GM19351 (cell line): ENCODE results near the gene REEP1.

Experiments used
- ATAC-seq: cut with Tn5 transposase; IDR thresholded peaks from one replicate; pipeline ENCODE4 v1.9.1; 2021; ENCODE audit warnings: mild to moderate bottlenecking, moderate library complexity; ENCODE audit not compliant: unreplicated experiment

REEP1 gene

DNA sequence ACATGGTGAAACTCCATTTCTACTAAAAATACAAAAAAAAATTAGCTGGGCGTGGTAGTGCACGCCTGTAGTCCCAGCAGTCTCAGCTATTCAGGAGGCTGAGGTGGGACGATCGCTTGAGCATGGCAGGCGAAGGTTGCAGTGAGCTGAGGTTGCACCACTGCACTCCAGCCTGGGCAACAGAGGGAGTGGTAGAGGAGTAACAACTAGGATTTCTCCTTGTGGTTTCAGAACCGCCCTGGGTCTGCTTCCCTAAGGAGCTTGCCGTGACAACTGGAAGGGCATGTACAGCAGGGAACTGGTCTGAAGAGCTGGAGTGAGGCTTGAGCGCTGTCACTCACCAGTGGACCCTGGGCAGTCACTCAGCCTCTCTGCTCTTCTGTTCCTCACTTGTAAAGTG, 29.1 kb downstream of the REEP1 start:
- ATAC-seq = no peak

DNA sequence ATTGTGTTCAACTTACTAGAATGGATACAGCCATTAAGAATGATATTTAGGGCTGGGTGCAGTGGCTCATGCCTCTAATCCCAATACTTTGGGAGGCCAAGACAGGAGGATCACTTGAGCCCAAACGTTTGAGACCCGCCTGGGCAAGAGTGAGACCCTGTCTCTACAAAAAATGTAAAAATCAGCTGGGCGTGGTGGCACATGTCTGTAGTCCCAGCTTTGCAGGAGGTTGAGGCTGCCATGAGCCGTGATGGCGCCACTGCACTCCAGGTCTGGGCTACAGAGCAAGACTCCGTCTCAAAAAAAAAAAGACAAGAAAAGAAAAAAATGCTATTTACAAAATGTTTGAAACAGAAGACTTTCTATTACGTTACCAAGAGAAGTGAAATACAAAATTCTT, 30.0 kb downstream of the REEP1 start:
- ATAC-seq = no peak

- no peak for ATAC-seq
Observed at GRCh38 chr2:86305915-86306254, 31.5 kb downstream of the REEP1 start.

DNA sequence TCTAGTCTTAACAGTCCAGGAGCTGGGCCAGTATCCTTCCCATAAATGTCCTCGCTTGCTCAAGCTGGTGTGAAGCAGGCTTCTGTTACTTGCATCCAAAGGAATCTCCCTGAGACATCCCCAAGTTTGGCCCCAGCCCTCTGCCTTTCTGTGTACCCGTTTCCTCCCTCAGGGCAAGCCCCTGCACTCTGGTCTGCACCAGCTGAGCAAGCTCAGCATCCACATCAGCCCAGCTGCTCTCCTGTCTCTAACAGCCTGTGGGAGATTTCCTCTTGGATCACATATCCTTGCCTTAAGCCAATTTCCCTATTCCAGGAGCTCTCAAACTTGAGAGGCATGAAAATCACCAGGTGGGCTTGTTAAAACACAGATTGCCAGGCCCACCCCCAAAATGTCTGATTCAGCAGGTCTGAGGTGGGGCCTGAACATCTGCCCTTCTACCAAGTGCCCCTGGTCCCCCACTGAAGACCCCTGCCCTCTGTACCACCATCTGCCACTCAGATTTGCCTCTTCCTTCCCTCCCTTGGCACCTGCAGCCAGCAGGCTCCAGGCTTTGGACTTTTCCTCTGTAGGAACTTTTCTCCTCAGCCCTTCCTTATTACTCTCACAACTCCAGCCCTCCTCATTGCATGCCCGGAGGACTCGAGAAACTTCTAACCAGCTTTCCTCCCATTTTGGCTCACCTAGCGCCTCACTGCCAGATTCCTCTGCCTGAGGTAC, 32.1 kb downstream of the REEP1 start:
- no peak for ATAC-seq

GRCh38 chr2:86304416-86304815, 33.0 kb downstream of the REEP1 start:
- no peak for ATAC-seq

GRCh38 chr2:86302320-86302719, 35.1 kb downstream of the REEP1 start:
- ATAC-seq = no peak

GRCh38 chr2:86301711-86302202, 35.7 kb downstream of the REEP1 start:
- ATAC-seq = no peak

DNA sequence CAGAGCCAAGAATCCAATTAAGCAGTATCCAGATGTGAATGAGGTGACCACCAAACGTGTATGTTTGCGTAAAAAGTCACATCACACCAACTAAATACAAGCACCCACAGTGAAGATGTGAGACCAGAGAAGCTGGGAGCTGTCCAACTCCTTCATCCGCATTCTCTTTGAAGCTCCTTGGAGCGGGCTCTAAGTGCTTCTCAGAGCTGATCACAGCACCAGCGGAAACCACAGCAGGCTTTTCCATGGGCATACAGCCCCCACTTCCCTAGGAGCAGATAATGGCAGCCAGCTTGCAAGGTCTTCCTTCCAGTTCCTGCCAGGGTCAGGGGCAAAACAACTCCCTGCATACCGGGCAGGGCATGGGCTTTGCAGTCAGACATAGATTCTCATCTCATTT, 36.4 kb downstream of the REEP1 start:
- ATAC-seq = no peak

- ATAC-seq = no peak
Observed at GRCh38 chr2:86300496-86300895, 36.9 kb downstream of the REEP1 start.

GRCh38 chr2:86298411-86299390, 38.7 kb downstream of the REEP1 start:
- ATAC-seq = no peak

DNA sequence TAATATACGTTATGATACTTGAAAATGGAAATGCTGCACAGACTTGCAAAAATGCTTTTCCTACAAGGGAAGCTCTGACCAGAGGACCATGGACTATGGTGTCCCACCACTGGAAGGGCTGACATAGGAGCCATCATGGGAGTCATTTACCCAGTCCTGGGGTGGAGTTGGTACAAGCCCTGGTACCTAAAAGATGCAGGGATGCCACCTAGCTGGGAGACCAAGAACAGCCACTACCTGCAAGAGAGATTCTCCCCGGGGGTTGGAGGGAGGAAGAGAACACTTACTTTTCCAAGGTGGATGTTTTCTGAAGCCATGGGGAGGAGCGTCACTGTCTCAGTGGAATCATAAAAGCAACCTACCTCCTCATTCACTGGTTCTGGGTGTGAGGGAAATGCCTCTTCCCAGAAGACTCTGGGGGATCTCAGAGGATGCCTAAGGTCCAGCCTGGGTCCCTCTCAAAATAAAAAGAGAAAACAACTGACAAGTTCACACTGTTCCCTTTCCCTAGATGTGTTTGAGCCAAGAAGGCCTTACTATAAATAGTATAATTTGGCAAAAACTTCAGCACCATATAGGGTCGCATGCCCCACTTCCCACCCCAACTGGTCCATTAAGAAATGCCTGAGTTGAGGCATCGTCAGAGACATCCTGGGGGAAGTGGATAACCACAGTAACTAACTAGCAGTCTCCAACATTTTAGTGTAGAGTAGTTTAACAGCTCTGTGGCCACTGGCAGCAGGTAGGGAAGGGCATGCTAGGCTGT, 39.9 kb downstream of the REEP1 start:
- no peak for ATAC-seq

GRCh38 chr2:86296947-86297346, 40.5 kb downstream of the REEP1 start:
- ATAC-seq = no peak

- ATAC-seq = no peak
Observed at GRCh38 chr2:86295066-86295465, 42.4 kb downstream of the REEP1 start.

DNA sequence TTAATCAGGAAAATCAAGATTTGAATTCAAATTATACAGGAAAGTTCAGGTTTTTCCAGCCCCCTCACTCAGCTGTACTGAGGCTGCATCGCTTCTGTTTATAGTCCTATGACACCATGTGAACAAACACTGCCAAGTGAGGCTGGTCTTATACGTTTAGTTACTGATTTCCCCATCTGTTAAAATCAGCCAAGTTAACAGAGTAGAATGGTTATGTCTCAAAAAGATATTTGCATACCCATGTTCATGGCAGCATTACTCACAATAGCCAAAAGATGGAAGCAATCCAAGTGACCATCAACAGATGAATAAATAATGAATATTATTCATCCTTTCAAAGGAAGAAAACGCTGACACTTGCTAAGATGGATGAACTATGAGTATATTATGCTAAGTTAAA, 43.8 kb downstream of the REEP1 start:
- ATAC-seq = no peak

GRCh38 chr2:86292571-86293515, 44.6 kb downstream of the REEP1 start:
- ATAC-seq = no peak

- ATAC-seq = no peak
Observed at GRCh38 chr2:86291328-86291662, 46.1 kb downstream of the REEP1 start.

DNA sequence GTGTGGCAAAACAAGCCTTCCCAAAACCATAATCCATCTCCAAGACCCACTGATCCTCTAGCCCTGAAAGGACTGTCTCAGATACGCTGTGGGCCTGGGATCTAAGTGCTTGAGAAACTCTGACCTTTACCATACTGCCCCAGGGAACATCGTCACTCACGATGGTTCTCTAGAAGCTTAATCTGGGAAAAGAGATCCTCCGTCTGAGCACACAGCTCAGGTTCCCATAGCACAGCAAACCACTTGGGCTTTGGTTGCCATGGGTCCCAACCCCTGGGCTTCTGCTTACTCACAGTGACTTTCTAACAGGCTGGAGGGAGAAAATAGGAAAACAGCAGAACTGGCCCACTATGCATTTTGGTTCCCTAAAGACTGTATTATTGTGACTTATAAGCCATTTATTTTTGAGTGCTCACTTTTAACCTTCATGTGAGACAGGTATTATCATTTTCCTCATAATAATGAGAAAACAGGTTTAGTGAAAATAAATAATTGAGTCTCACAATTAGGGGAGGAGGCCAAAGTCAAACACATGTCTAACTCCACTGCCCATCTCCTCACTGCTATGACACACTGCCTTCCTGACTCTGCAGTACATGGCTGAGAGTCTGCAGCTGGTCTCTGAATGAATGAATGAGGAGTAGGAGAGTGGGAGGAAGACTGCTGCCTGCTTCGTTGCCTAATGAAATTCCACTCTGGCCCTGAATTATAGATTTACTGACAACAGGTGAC, 46.7 kb downstream of the REEP1 start:
- ATAC-seq = no peak

DNA sequence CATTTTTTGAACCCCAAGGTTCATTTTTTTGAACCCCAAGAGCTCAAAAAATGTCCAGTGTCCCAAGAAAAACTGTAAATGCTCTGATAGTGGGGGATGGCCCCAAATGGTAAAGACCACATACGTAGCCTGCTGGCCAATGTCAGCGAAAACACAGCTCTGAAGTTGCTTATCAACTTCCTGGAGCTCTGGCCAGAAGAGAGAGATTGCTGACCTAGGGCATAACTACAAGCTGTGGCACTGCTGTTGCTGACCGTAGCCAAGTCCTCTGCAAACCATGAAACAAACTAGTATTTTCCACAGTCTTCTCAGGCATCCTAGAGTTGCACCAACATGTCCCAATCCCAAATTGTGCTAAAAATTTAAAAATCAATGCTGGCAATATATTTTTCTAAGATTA, 50.9 kb downstream of the REEP1 start:
- no peak for ATAC-seq

- ATAC-seq = no peak
Observed at GRCh38 chr2:86285981-86286380, 51.4 kb downstream of the REEP1 start.

DNA sequence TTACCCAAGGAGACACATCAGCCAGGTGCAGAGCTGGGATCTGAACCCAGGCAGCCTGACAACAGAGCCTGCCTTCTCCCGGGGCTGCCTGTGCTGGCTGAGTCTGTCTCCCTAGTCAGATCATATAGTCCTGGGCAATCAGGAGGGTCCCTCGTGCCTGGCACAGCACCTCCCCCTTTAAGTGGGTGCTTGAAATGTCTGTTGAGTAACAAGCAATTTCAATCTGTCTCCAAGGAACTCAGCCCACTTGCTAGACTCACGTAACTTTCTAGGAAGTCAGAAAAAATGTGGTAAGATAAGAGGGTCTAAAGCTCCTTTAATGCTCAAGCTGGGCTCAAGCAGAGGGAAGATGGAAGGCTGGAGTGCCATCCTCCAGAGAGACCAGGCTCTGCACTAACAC, 51.9 kb downstream of the REEP1 start:
- ATAC-seq = no peak
